GM19438 (cell line): ENCODE data around the gene SLC49A4.

ENCODE experiments used
- ATAC-seq: cut with Tn5 transposase; IDR thresholded peaks from one replicate; pipeline ENCODE4 v1.9.1; 2021; ENCODE audit warnings: low read depth; ENCODE audit not compliant: unreplicated experiment

SLC49A4 gene

GRCh38 chr3:122926811-122927210, 131.9 kb downstream of the SLC49A4 start:
- ATAC-seq = no peak

- no peak for ATAC-seq
Measured at GRCh38 chr3:122927726-122928125, 132.9 kb downstream of the SLC49A4 start.

- ATAC-seq = no peak
Measured at GRCh38 chr3:122928396-122929187, 133.7 kb downstream of the SLC49A4 start.

GRCh38 chr3:122929188-122930062, 134.6 kb downstream of the SLC49A4 start:
- no peak for ATAC-seq

GRCh38 chr3:122930063-122930997, 135.5 kb downstream of the SLC49A4 start:
- no peak for ATAC-seq
